Measurements from ENCODE around the gene MMP23B.

GRCh38 chr1:1599935-1600860, 31.8 kb upstream of the MMP23B start, which contains the start of gene FNDC10:
- TF ChIP-seq, protein P1, sequence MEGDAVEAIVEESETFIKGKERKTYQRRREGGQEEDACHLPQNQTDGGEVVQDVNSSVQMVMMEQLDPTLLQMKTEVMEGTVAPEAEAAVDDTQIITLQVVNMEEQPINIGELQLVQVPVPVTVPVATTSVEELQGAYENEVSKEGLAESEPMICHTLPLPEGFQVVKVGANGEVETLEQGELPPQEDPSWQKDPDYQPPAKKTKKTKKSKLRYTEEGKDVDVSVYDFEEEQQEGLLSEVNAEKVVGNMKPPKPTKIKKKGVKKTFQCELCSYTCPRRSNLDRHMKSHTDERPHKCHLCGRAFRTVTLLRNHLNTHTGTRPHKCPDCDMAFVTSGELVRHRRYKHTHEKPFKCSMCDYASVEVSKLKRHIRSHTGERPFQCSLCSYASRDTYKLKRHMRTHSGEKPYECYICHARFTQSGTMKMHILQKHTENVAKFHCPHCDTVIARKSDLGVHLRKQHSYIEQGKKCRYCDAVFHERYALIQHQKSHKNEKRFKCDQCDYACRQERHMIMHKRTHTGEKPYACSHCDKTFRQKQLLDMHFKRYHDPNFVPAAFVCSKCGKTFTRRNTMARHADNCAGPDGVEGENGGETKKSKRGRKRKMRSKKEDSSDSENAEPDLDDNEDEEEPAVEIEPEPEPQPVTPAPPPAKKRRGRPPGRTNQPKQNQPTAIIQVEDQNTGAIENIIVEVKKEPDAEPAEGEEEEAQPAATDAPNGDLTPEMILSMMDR (IDR thresholded peaks at IDR 0.05), result no peak
- TF ChIP-seq POLR2A (IDR thresholded peaks at IDR 0.05), result no peak

All from lower leg skin (tissue), 3 donors.